Loucy (cell line): ENCODE measurements around the gene RLN1.
"Not testable (repeated sequence)": the region's sequence is repeated elsewhere in the genome, so short reads cannot be mapped to it uniquely, and the experiment has no call there.

ENCODE experiments used
- H2AFZ ChIP-seq: fragments of 200-600 bp; sonication (generic); 2 replicates; pipeline ENCODE4 v1.6.0; 2016; ENCODE audit warnings: antibody characterized with exemption, mild to moderate bottlenecking, low read length, moderate library complexity
- H3F3A ChIP-seq: fragments of 200-600 bp; 2 replicates; pipeline ENCODE4 v1.6.0; 2016; ENCODE audit warnings: antibody characterized with exemption, low read depth, mild to moderate bottlenecking
- H3K27me3 ChIP-seq: fragments of 200-600 bp; sonication (generic); 2 replicates; pipeline ENCODE4 v1.6.1; 2014; ENCODE audit warnings: low read length, mild to moderate bottlenecking; ENCODE audit not compliant: insufficient read depth, poor library complexity, severe bottlenecking
- H3K36me3 ChIP-seq: fragments of 200-600 bp; sonication (generic); 2 replicates; pipeline ENCODE4 v1.6.1; 2016; ENCODE audit warnings: low read length; ENCODE audit not compliant: insufficient read depth
- H3K4me1 ChIP-seq: fragments of 200-600 bp; sonication (generic); 2 replicates; pipeline ENCODE4 v1.5.1; 2014; ENCODE audit warnings: low read length, mild to moderate bottlenecking; ENCODE audit not compliant: insufficient read depth, poor library complexity, severe bottlenecking
- H3K4me2 ChIP-seq: fragments of 200-600 bp; sonication (generic); 2 replicates; pipeline ENCODE4 v1.6.0; 2014; ENCODE audit warnings: antibody characterized with exemption, low read length, low read depth, mild to moderate bottlenecking; ENCODE audit not compliant: poor library complexity, severe bottlenecking
- H3K4me3 ChIP-seq: fragments of 200-600 bp; sonication (generic); 2 replicates; pipeline ENCODE4 v1.5.1; 2014; ENCODE audit warnings: low read length, mild to moderate bottlenecking, mixed read lengths; ENCODE audit not compliant: poor library complexity, severe bottlenecking
- H3K79me2 ChIP-seq: fragments of 200-600 bp; sonication (generic); 2 replicates; pipeline ENCODE4 v1.6.1; 2014; ENCODE audit warnings: low read length; ENCODE audit not compliant: insufficient read depth
- H3K9ac ChIP-seq: fragments of 200-600 bp; sonication (generic); 2 replicates; pipeline ENCODE4 v1.6.0; 2014; ENCODE audit warnings: mild to moderate bottlenecking, low read depth, low read length, moderate library complexity; ENCODE audit not compliant: poor library complexity, severe bottlenecking
- H3K9me2 ChIP-seq: fragments of 200-600 bp; sonication (generic); replicated peaks from 2 replicates; pipeline ENCODE4 v1.6.1; 2016; ENCODE audit warnings: low read depth, low read length, mixed read lengths
- H3K9me3 ChIP-seq: fragments of 200-600 bp; sonication (generic); 2 replicates; pipeline ENCODE4 v1.6.1; 2014; ENCODE audit warnings: mild to moderate bottlenecking, antibody characterized with exemption, low read length, low read depth; ENCODE audit not compliant: insufficient read depth
- H4K20me1 ChIP-seq: fragments of 200-600 bp; sonication (generic); 2 replicates; pipeline ENCODE4 v1.6.0; 2014; ENCODE audit warnings: antibody characterized with exemption, low read length, mild to moderate bottlenecking; ENCODE audit not compliant: insufficient read depth, poor library complexity, severe bottlenecking
- EZH2phosphoT487 ChIP-seq: fragments of 200-600 bp; IDR thresholded peaks from 2 replicates; pipeline ENCODE4 v1.6.1; 2018; ENCODE audit warnings: antibody characterized with exemption, mild to moderate bottlenecking, moderate library complexity, borderline replicate concordance
- TF ChIP-seq, protein P1 (sequence below): fragments of 200-600 bp; sonication (generic); conservative IDR thresholded peaks from 2 replicates; pipeline ENCODE4 v1.5.1; 2014; ENCODE audit warnings: mild to moderate bottlenecking, antibody characterized with exemption, low read length

The RLN1 gene

DNA sequence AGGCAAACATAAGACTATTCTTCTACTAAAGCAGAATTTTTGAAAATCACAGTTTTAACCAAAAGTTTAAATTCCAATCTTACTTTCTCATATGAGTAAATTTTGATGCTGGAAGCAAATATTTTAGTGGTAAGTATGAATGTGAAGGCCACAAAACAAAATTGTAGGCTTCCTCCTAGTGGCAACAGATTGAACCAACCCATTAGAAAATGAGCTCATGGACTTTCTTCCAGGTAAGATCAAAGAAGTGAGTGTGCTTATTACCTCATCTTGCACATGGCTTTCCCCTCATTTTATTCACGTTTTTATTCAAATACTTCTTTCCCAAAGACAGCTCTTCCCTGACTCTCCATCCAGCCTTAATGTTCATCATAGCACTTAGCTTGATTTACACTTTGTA lies 18.6 kb downstream of the RLN1 start:
- H3K9me3 ChIP-seq = peaks cover 4% of the 10 kb centered on the region; the same call in 1 of the 2 replicates
- TF ChIP-seq EZH2phosphoT487 = no peak
- TF ChIP-seq, protein P1, sequence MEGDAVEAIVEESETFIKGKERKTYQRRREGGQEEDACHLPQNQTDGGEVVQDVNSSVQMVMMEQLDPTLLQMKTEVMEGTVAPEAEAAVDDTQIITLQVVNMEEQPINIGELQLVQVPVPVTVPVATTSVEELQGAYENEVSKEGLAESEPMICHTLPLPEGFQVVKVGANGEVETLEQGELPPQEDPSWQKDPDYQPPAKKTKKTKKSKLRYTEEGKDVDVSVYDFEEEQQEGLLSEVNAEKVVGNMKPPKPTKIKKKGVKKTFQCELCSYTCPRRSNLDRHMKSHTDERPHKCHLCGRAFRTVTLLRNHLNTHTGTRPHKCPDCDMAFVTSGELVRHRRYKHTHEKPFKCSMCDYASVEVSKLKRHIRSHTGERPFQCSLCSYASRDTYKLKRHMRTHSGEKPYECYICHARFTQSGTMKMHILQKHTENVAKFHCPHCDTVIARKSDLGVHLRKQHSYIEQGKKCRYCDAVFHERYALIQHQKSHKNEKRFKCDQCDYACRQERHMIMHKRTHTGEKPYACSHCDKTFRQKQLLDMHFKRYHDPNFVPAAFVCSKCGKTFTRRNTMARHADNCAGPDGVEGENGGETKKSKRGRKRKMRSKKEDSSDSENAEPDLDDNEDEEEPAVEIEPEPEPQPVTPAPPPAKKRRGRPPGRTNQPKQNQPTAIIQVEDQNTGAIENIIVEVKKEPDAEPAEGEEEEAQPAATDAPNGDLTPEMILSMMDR = peak; percentile 39
- H3K9me2 ChIP-seq = no peaks in the 10 kb centered on the region
- no peak overlapping the region for H3K4me2 ChIP-seq
- H4K20me1 ChIP-seq = no peaks in the 10 kb centered on the region
- no peak overlapping the region for H3K9ac ChIP-seq
- no peaks in the 10 kb centered on the region for H3K79me2 ChIP-seq
- H3K4me1 ChIP-seq = peaks cover under 1% of the 10 kb centered on the region
- H3F3A ChIP-seq = no peaks in the 10 kb centered on the region
- no peak overlapping the region for H2AFZ ChIP-seq
- H3K4me3 ChIP-seq = no peak overlapping the region
- H3K27me3 ChIP-seq = no peaks in the 10 kb centered on the region
- H3K36me3 ChIP-seq = no peaks in the 10 kb centered on the region

DNA sequence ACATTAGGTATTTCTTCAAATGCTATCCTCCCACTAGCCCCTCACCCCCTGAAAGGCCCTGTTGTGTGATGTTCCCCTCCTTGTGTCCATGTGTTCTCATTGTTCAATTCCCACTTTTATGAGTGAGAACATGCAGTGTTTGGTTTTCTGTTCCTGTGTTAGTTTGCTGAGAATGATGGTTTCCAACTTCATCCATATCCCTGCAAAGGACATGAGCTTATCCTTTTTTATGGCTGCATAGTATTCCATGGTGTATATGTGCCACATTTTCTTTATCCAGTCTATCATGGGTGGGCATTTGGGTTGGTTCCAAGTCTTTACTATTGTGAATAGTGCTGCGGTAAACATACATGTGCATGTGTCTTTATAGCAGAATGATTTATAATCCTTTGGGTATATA lies 23.3 kb downstream of the RLN1 start:
- not testable (repeated sequence) for H4K20me1 ChIP-seq, H3K4me2 ChIP-seq, H2AFZ ChIP-seq, H3F3A ChIP-seq, H3K9me2 ChIP-seq, H3K36me3 ChIP-seq, H3K9ac ChIP-seq, H3K4me1 ChIP-seq, H3K4me3 ChIP-seq, H3K27me3 ChIP-seq, H3K79me2 ChIP-seq
- H3K9me3 ChIP-seq = peaks cover 18% of the 10 kb centered on the region

DNA sequence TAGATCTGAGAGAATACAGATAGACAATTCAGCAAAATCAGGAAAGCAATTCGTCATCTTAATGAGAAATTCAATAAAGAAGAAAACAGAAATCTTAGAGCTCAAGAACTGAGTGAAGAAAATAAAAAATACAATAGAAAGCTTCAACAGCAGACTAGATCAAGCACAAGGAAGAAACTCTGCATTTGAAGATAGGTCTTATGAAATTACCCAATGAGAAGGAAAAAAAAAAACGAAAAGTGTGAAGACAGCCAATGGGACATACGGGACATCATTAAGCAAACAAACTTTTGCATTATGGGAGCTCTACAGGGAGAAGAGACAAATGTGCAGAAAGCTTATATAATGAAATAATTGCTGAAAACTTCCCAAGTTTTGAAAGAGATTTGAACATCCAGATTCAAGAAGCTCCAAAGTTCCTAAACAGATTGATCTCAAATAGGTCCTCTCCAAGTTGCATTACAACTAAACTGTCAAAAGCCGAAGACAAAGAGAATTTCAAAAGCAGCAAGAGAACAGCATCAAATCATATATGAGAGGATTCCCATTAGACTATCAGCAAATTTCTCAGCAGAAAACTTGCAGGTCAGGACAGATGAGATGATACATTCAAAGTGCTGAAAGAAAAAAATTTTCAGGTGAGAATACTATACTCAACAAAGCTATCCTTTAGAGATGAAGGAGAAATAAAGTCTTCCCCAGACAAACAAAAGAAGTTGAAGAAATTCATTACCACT lies 24.3 kb downstream of the RLN1 start:
- no peak overlapping the region for H2AFZ ChIP-seq
- H3K4me3 ChIP-seq = no peak overlapping the region
- H3K79me2 ChIP-seq = no peaks in the 10 kb centered on the region
- H3K9ac ChIP-seq = no peak overlapping the region
- H3K4me1 ChIP-seq = no peaks in the 10 kb centered on the region
- no peaks in the 10 kb centered on the region for H3K36me3 ChIP-seq
- no peaks in the 10 kb centered on the region for H4K20me1 ChIP-seq
- H3K9me3 ChIP-seq = peaks cover 18% of the 10 kb centered on the region
- no peaks in the 10 kb centered on the region for H3K9me2 ChIP-seq
- TF ChIP-seq, protein P1 = no peak
- TF ChIP-seq EZH2phosphoT487 = no peak
- no peaks in the 10 kb centered on the region for H3F3A ChIP-seq
- no peaks in the 10 kb centered on the region for H3K27me3 ChIP-seq
- H3K4me2 ChIP-seq = no peak overlapping the region

DNA sequence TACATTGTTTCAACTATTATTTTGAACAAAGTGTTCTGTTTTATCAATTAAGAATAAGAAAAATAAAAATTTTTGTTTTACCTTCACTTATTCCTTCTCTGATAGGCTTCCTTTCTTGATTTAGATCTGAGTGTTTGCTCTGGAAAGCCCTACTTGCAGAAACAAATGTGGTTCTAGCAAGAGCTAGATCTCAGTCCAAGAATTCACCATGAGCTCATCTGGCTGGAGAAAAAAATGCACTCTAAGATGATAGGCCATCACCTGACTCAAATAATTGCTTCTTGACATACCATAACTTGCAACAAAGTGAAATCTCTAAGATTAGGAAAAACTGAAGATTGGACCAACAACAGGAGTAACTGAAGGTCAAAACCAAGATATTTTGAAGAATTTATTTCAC lies 28.8 kb downstream of the RLN1 start:
- Histone ChIP-seq H3K79me2 (no peaks in the 10 kb centered on the region), H3K4me1 (peaks cover 21% of the 10 kb centered on the region), H3K9me3 (peaks cover 13% of the 10 kb centered on the region), H3K9me2 (no peaks in the 10 kb centered on the region), H3F3A (no peaks in the 10 kb centered on the region), H3K4me2 (no peak overlapping the region), H3K9ac (no peak overlapping the region), H3K4me3 (no peak overlapping the region), H2AFZ (no peak overlapping the region), H3K27me3 (no peaks in the 10 kb centered on the region), H3K36me3 (no peaks in the 10 kb centered on the region), H4K20me1 (no peaks in the 10 kb centered on the region)
- no peak for TF ChIP-seq EZH2phosphoT487
- TF ChIP-seq, protein P1 = no peak
